Activated CD8-positive, alpha-beta memory T cell treated with anti-CD3 and anti-CD28 coated beads, Interleukin-2, amount 50 U/mL, for 48 hours (primary cell): ENCODE measurements around the gene DMAC1.

Source experiments
- DNase-seq: peaks from one replicate; pipeline ENCODE4 v3.0.0-alpha.2; 2020

DMAC1 gene

GRCh38 chr9:7799234-7799943, at the start of gene DMAC1:
DMAC1 (minus strand) TSS chr9:7799778; CDS start chr9:7799734, 44 bp downstream.
- peak; percentile 83 for DNase-seq

GRCh38 chr9:7849362-7849761, 49.8 kb upstream of the DMAC1 start:
- DNase-seq, result no peak

- no peak for DNase-seq
Measured at GRCh38 chr9:7848498-7848897, 48.9 kb upstream of the DMAC1 start.

- DNase-seq, result no peak
Measured at GRCh38 chr9:7844242-7844641, 44.7 kb upstream of the DMAC1 start.

- DNase-seq, result no peak
Measured at GRCh38 chr9:7841831-7842230, 42.3 kb upstream of the DMAC1 start.

- no peak for DNase-seq
Measured at GRCh38 chr9:7834531-7834930, 35.0 kb upstream of the DMAC1 start.

GRCh38 chr9:7828334-7828733, 28.8 kb upstream of the DMAC1 start:
- DNase-seq, result no peak

GRCh38 chr9:7827792-7828191, 28.2 kb upstream of the DMAC1 start:
- no peak for DNase-seq

- DNase-seq, result no peak
Measured at GRCh38 chr9:7827056-7827455, 27.5 kb upstream of the DMAC1 start.

GRCh38 chr9:7823651-7824050, 24.1 kb upstream of the DMAC1 start:
- DNase-seq, result no peak

- no peak for DNase-seq
Measured at GRCh38 chr9:7819984-7820383, 20.4 kb upstream of the DMAC1 start.

GRCh38 chr9:7816021-7816420, 16.4 kb upstream of the DMAC1 start:
- DNase-seq, result no peak

GRCh38 chr9:7813030-7813429, 13.5 kb upstream of the DMAC1 start:
- no peak for DNase-seq

GRCh38 chr9:7811677-7812076, 12.1 kb upstream of the DMAC1 start:
- DNase-seq, result no peak

- no peak for DNase-seq
Measured at GRCh38 chr9:7802666-7803065, 3.1 kb upstream of the DMAC1 start.

- DNase-seq, result no peak
Measured at GRCh38 chr9:7799944-7800285, 337 bp upstream of the DMAC1 start.

- DNase-seq, result no peak
Measured at GRCh38 chr9:7794196-7794595, 5.4 kb downstream of the DMAC1 start.

GRCh38 chr9:7791394-7791793, 8.2 kb downstream of the DMAC1 start:
- no peak for DNase-seq

GRCh38 chr9:7790819-7791182, 8.8 kb downstream of the DMAC1 start:
- no peak for DNase-seq

- no peak for DNase-seq
Measured at GRCh38 chr9:7790022-7790818, 9.4 kb downstream of the DMAC1 start.

GRCh38 chr9:7788772-7789171, 10.8 kb downstream of the DMAC1 start:
- no peak for DNase-seq

GRCh38 chr9:7785813-7786212, 13.8 kb downstream of the DMAC1 start:
- DNase-seq, result no peak

GRCh38 chr9:7784472-7784871, 15.1 kb downstream of the DMAC1 start:
- no peak for DNase-seq

- DNase-seq, result no peak
Measured at GRCh38 chr9:7783635-7784063, 15.9 kb downstream of the DMAC1 start.
